AG09319 (cell line): ENCODE results near the gene DGKZ.

Experiments used
- DNase-seq: peaks from one replicate; pipeline ENCODE4 v3.0.0-alpha.2; 2010; ENCODE audit warnings: low read depth; ENCODE audit errors: extremely low read depth
- CTCF ChIP-seq: IDR thresholded peaks from 2 replicates; pipeline ENCODE4 v1.5.1; 2011; ENCODE audit warnings: low read depth, mild to moderate bottlenecking, inconsistent platforms, low read length, moderate library complexity

The DGKZ gene

GRCh38 chr11:46339816-46340215, 7.4 kb upstream of the DGKZ start:
- no peak for DNase-seq
- TF ChIP-seq CTCF = no peak

GRCh38 chr11:46341454-46341853, 5.8 kb upstream of the DGKZ start:
- no peak for TF ChIP-seq CTCF
- DNase-seq = no peak

- TF ChIP-seq CTCF = no peak
Observed at GRCh38 chr11:46342239-46342638, 5.0 kb upstream of the DGKZ start.

GRCh38 chr11:46343520-46343919, 3.7 kb upstream of the DGKZ start:
- DNase-seq = no peak
- TF ChIP-seq CTCF = no peak

More at GRCh38 chr11:46342239-46342638, 5.0 kb upstream of the DGKZ start:
- DNase-seq = no peak

- DNase-seq = no peak
- TF ChIP-seq CTCF = no peak
Observed at GRCh38 chr11:46345131-46345597, 2.1 kb upstream of the DGKZ start.

GRCh38 chr11:46345881-46346484, 1.3 kb upstream of the DGKZ start:
- DNase-seq = no peak
- no peak for TF ChIP-seq CTCF

- TF ChIP-seq CTCF = no peak
- no peak for DNase-seq
Observed at GRCh38 chr11:46347637-46348311, 511 bp downstream of the DGKZ start.
